Measurements from ENCODE around the gene PLCG1.

DNA sequence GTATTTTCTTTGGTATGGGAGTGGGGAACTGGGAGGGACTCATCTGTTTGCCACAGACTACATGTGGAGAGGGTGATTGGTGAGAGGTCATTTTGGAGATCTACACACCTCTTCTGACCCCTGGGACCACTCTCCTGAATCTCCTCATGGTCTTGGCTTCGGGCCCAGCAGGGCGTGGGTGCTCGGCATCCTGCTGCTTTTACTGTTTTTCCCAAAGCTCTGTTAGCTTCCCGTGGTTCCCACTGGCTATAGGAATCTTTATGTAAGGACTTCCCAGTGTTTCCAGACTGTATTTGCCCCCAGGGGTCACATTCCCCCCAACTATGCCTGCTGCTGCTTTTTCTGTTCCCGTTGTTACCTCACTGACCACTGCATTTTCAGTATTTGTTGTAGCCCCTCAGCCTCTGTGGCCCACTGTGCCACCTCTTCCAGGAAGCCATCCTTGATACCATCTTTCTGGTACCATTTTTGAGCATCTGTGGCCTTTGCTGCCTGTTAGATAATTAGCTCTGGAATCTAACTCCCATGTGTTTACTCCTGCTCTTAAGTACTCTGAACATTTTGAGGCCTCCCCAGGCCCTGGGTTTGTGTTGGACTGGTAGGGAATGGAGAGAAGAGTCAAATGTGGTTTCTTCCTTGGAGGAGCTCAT is 14.9 kb downstream of the PLCG1 start:
- no peak for TF ChIP-seq EP300 (IDR thresholded peaks at IDR 0.05; ENCODE audit: low read depth)
- TF ChIP-seq, protein P1, sequence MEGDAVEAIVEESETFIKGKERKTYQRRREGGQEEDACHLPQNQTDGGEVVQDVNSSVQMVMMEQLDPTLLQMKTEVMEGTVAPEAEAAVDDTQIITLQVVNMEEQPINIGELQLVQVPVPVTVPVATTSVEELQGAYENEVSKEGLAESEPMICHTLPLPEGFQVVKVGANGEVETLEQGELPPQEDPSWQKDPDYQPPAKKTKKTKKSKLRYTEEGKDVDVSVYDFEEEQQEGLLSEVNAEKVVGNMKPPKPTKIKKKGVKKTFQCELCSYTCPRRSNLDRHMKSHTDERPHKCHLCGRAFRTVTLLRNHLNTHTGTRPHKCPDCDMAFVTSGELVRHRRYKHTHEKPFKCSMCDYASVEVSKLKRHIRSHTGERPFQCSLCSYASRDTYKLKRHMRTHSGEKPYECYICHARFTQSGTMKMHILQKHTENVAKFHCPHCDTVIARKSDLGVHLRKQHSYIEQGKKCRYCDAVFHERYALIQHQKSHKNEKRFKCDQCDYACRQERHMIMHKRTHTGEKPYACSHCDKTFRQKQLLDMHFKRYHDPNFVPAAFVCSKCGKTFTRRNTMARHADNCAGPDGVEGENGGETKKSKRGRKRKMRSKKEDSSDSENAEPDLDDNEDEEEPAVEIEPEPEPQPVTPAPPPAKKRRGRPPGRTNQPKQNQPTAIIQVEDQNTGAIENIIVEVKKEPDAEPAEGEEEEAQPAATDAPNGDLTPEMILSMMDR (IDR thresholded peaks at IDR 0.05), result no peak
- TF ChIP-seq POLR2A (IDR thresholded peaks at IDR 0.05), result no peak

All from transverse colon (tissue), 3 donors.